H1 (cell line): ENCODE data around the gene MARK3. TPM values are rescaled to one million over a fixed set of nuclear protein-coding genes. Genes with fewer than 3 reads are reported as not detected.

Experiments used
- CTCF ChIA-PET: fragments of 300-600 bp; sonication (Branson Sonifier 250); formaldehyde crosslinking; loops from one replicate; lab custom pipeline; 2021; ENCODE audit not compliant: partially characterized antibody; lab: Charles Lee
- POLR2A ChIA-PET: fragments of 300-600 bp; sonication (Branson Sonifier 250); formaldehyde crosslinking; loops from one replicate; lab custom pipeline; 2021; ENCODE audit warnings: inconsistent platforms; ENCODE audit not compliant: partially characterized antibody; lab: Charles Lee
- DNase-seq, 2 experiments: peaks; one replicate each; pipeline versions ENCODE4 v3.0.0 to v3.0.0-alpha.2; 2010 to 2022; ENCODE audit warnings: low spot score in 2 of 2, low read depth in 1 of 2, mixed read lengths in 1 of 2
- FAIRE-seq: peaks from 2 replicates; lab custom pipeline; 2011; peaks lifted over from hg19 to GRCh38; lab: Jason Lieb, UNC
- H2AFZ ChIP-seq: 2 replicates; pipeline ENCODE4 v1.8.1; 2012; ENCODE audit warnings: low read length, inconsistent platforms
- H2AK5ac ChIP-seq: 2 replicates; pipeline ENCODE4 v1.6.1; 2013; ENCODE audit warnings: low read depth, low read length
- H2BK120ac ChIP-seq: replicated peaks from 2 replicates; pipeline ENCODE3; 2013; ENCODE audit warnings: low read depth, low read length, inconsistent platforms
- H2BK12ac ChIP-seq: 2 replicates; pipeline ENCODE4 v1.6.1; 2013; ENCODE audit warnings: low read depth, low read length
- H2BK15ac ChIP-seq: 2 replicates; pipeline ENCODE4 v1.6.1; 2013; ENCODE audit warnings: low read length
- H2BK20ac ChIP-seq: 2 replicates; pipeline ENCODE4 v1.6.1; 2013; ENCODE audit warnings: low read length
- H2BK5ac ChIP-seq: 2 replicates; pipeline ENCODE4 v1.6.1; 2013; ENCODE audit warnings: low read depth, low read length
- H3K14ac ChIP-seq: 2 replicates; pipeline ENCODE4 v1.6.1; 2013; ENCODE audit warnings: inconsistent platforms; ENCODE audit not compliant: insufficient read length
- H3K18ac ChIP-seq: 2 replicates; pipeline ENCODE4 v1.6.1; 2013; ENCODE audit warnings: low read length; ENCODE audit errors: extremely low read depth
- H3K23ac ChIP-seq: 2 replicates; pipeline ENCODE4 v1.6.1; 2013; ENCODE audit warnings: inconsistent platforms; ENCODE audit not compliant: insufficient read length
- H3K23me2 ChIP-seq: 2 replicates; pipeline ENCODE4 v1.6.1; 2013; ENCODE audit warnings: low read depth, low read length
- H3K27ac ChIP-seq: 2 replicates; pipeline ENCODE4 v1.6.1; 2011; ENCODE audit warnings: low read depth, low read length, inconsistent platforms
- H3K27me3 ChIP-seq, 4 experiments: replicated peaks in 1 of 4; 1 replicate in 1 of 4; 2 replicates in 3 of 4; pipeline versions ENCODE4 v1.6.1 to v1.8.1; 2011 to 2013; ENCODE audit warnings: low read length in 3 of 4, mild to moderate bottlenecking in 3 of 4, inconsistent platforms in 2 of 4, mixed read lengths in 2 of 4, moderate library complexity in 1 of 4; ENCODE audit not compliant: control insufficient read depth in 3 of 4, insufficient read depth in 3 of 4; ENCODE audit errors: extremely low read depth in 1 of 4
- H3K36me3 ChIP-seq, 4 experiments: 2 replicates each; pipeline versions ENCODE4 v1.6.1 to v1.8.1; 2011 to 2013; ENCODE audit warnings: mild to moderate bottlenecking in 4 of 4, low read length in 3 of 4, moderate library complexity in 2 of 4, control low read depth in 1 of 4, inconsistent platforms in 1 of 4; ENCODE audit not compliant: insufficient read depth in 4 of 4, control insufficient read depth in 2 of 4
- H3K4ac ChIP-seq: replicated peaks from 2 replicates; pipeline ENCODE3; 2013; ENCODE audit warnings: low read length, low read depth, mixed read lengths, inconsistent platforms; ENCODE audit not compliant: insufficient read length
- H3K4me1 ChIP-seq, 4 experiments: replicated peaks in 1 of 4; 1 replicate in 1 of 4; 2 replicates in 3 of 4; pipeline versions ENCODE4 v1.6.1 to v1.8.1; 2011 to 2013; ENCODE audit warnings: low read length in 3 of 4, inconsistent platforms in 2 of 4, mixed read lengths in 1 of 4; ENCODE audit not compliant: insufficient read depth in 4 of 4, control insufficient read depth in 3 of 4
- H3K4me2 ChIP-seq, 2 experiments: 2 replicates each; pipeline versions ENCODE4 v1.6.1 to v1.8.1; 2011 to 2013; ENCODE audit warnings: low read depth in 2 of 2, low read length in 2 of 2, control low read depth in 1 of 2, inconsistent platforms in 1 of 2, mild to moderate bottlenecking in 1 of 2; ENCODE audit not compliant: insufficient read depth in 1 of 2
- H3K4me3 ChIP-seq, 4 experiments: fragments of 200-600, 300-600 bp in 1 of 4; sonication (generic), shearing (Covaris generic), sonication (Bioruptor Twin) in 1 of 4; 2 replicates each; pipeline versions ENCODE4 v1.5.1 to v1.8.1; 2011 to 2016; ENCODE audit warnings: low read length in 4 of 4, low read depth in 3 of 4, control low read depth in 2 of 4, inconsistent platforms in 2 of 4, mild to moderate bottlenecking in 2 of 4, mixed read lengths in 1 of 4, moderate library complexity in 1 of 4; ENCODE audit not compliant: insufficient read depth in 2 of 4; ENCODE audit errors: extremely low read depth in 1 of 4
- H3K56ac ChIP-seq: replicated peaks from 2 replicates; pipeline ENCODE3; 2013; ENCODE audit warnings: low read depth, mild to moderate bottlenecking, mixed read lengths, low read length, inconsistent platforms; ENCODE audit not compliant: insufficient read length
- H3K79me1 ChIP-seq: 2 replicates; pipeline ENCODE4 v1.6.1; 2013; ENCODE audit warnings: low read depth, low read length, control low read depth
- H3K79me2 ChIP-seq, 2 experiments: 2 replicates each; pipeline versions ENCODE4 v1.6.1 to v1.8.1; 2012 to 2013; ENCODE audit warnings: low read length in 2 of 2, mild to moderate bottlenecking in 2 of 2, inconsistent platforms in 1 of 2; ENCODE audit not compliant: insufficient read depth in 2 of 2, control insufficient read depth in 1 of 2
- H3K9ac ChIP-seq, 4 experiments: replicated peaks in 1 of 4; 1 replicate in 1 of 4; 2 replicates in 3 of 4; pipeline versions ENCODE4 v1.6.1 to v1.8.1; 2011 to 2013; ENCODE audit warnings: low read depth in 3 of 4, low read length in 3 of 4, control low read depth in 2 of 4, mild to moderate bottlenecking in 2 of 4, moderate library complexity in 2 of 4, inconsistent platforms in 1 of 4; ENCODE audit errors: extremely low read depth in 1 of 4
- H3K9me3 ChIP-seq, 2 experiments: 2 replicates each; pipeline versions ENCODE4 v1.6.1 to v1.8.1; 2012 to 2013; ENCODE audit warnings: mild to moderate bottlenecking in 2 of 2, moderate library complexity in 2 of 2, control low read depth in 1 of 2, inconsistent platforms in 1 of 2, low read depth in 1 of 2, low read length in 1 of 2, mixed read lengths in 1 of 2; ENCODE audit not compliant: insufficient read depth in 2 of 2
- H4K20me1 ChIP-seq, 2 experiments: replicated peaks in 1 of 2; 2 replicates each; pipeline versions ENCODE3 to v1.8.1; 2011 to 2013; ENCODE audit warnings: inconsistent platforms in 2 of 2, low read length in 2 of 2, mild to moderate bottlenecking in 1 of 2; ENCODE audit not compliant: insufficient read depth in 2 of 2, control insufficient read depth in 1 of 2
- H4K5ac ChIP-seq: 2 replicates; pipeline ENCODE4 v1.6.1; 2013; ENCODE audit warnings: low read length, low read depth, mixed read lengths, inconsistent platforms; ENCODE audit not compliant: insufficient read length
- H4K8ac ChIP-seq: 2 replicates; pipeline ENCODE4 v1.8.0; 2013; ENCODE audit warnings: mild to moderate bottlenecking, moderate library complexity, low read length, inconsistent platforms; ENCODE audit not compliant: insufficient read depth; ENCODE audit errors: extremely low read depth
- H4K91ac ChIP-seq: replicated peaks from 2 replicates; pipeline ENCODE3; 2013; ENCODE audit warnings: low read length, mixed read lengths, inconsistent platforms; ENCODE audit not compliant: insufficient read length
- ATF2 ChIP-seq: IDR thresholded peaks from 2 replicates; pipeline ENCODE4 v1.6.1; 2012; ENCODE audit warnings: low read length, inconsistent platforms
- ATF3 ChIP-seq: IDR thresholded peaks from 2 replicates; pipeline ENCODE4 v1.6.1; 2011; ENCODE audit warnings: low read depth, mild to moderate bottlenecking, low read length; ENCODE audit not compliant: insufficient read depth
- CEBPB ChIP-seq: IDR thresholded peaks from 2 replicates; pipeline ENCODE4 v1.6.1; 2012; ENCODE audit warnings: low read depth, low read length
- GABPA ChIP-seq: IDR thresholded peaks from 2 replicates; pipeline ENCODE4 v1.6.1; 2011; ENCODE audit warnings: mild to moderate bottlenecking, low read length, moderate library complexity, borderline replicate concordance; ENCODE audit not compliant: insufficient read depth
- GTF2F1 ChIP-seq: IDR thresholded peaks from 2 replicates; pipeline ENCODE4 v1.6.1; 2012; ENCODE audit warnings: low read depth, low read length, improper control_type of control experiment, borderline replicate concordance
- MAX ChIP-seq: IDR thresholded peaks from 2 replicates; pipeline ENCODE4 v1.6.1; 2012; ENCODE audit warnings: inconsistent platforms
- PHF8 ChIP-seq: fragments of 200-600 bp; sonication (generic); conservative IDR thresholded peaks from 2 replicates; pipeline ENCODE4 v1.7.1; 2012; ENCODE audit warnings: low read depth, mild to moderate bottlenecking, inconsistent platforms, low read length, moderate library complexity
- POLR2A ChIP-seq, 2 experiments: IDR thresholded peaks; 1 replicate in 1 of 2; 2 replicates in 1 of 2; pipeline ENCODE4 v1.6.1; 2011; ENCODE audit warnings: low read depth in 2 of 2, low read length in 2 of 2, mild to moderate bottlenecking in 2 of 2; ENCODE audit errors: control extremely low read depth in 1 of 2
- SP1 ChIP-seq: IDR thresholded peaks from 2 replicates; pipeline ENCODE4 v1.6.1; 2011; ENCODE audit warnings: low read depth, low read length
- SUZ12 ChIP-seq: fragments of 200-600 bp; sonication (generic); IDR thresholded peaks from 2 replicates; pipeline ENCODE4 v1.6.1; 2012; ENCODE audit warnings: mild to moderate bottlenecking, inconsistent platforms, low read length, moderate library complexity, mixed read lengths
- USF2 ChIP-seq: IDR thresholded peaks from 2 replicates; pipeline ENCODE4 v1.6.1; 2011; ENCODE audit warnings: low read length, improper control_type of control experiment
- WGBS, 2 experiments: shearing (Covaris generic) in 1 of 2; methylation state at CpG; one replicate each; pipeline versions ENCODE4 v1.1.6 to v1.1.7; 2013 to 2015; ENCODE audit warnings: low lambda C conversion rate in 2 of 2, mixed read lengths in 2 of 2, inconsistent platforms in 1 of 2, low coverage in 1 of 2, missing lambda C conversion rate in 1 of 2; ENCODE audit not compliant: insufficient replicate concordance in 2 of 2, insufficient coverage in 1 of 2, insufficient read length in 1 of 2; ENCODE audit errors: extremely low coverage in 1 of 2, missing lambda C conversion rate in 1 of 2; 5-methylcytosine and 5-hydroxymethylcytosine counted together
- polyA plus RNA-seq, 7 experiments: library from polyadenylated mRNA; depleted of rRNA in 3 of 7; stranded (reverse) in 5 of 7; unstranded in 2 of 7; fragments of >200 nt in 5 of 7; fragments of 200-250 nt in 2 of 7; gene quantifications; 1 replicate in 5 of 7; 2 replicates in 1 of 7; 4 replicates in 1 of 7; pipeline versions ENCODE4 v1.2.1 to v1.2.3, GENCODE V29; 2011 to 2013; ENCODE audit warnings: missing spikeins in 2 of 7, mixed read lengths in 2 of 7
- total RNA-seq: library from RNA; stranded (reverse); fragmentation: NEBNext Ultra II Directional; extraction: Animal tissue kit (Norgen Biotek cat#: 25700); gene quantifications from 2 replicates; pipeline ENCODE4 v1.2.1, GENCODE V29; 2021

MARK3 gene
- total and polyA plus RNA-seq, 2 of the 8 experiments (the other 6 are each of a cell fraction or from before 2014, with no cell fraction given): 39.4 to 76.9 TPM

GRCh38 chr14:103430358-103430757, 45.1 kb downstream of the MARK3 start:
- H4K8ac ChIP-seq: no peak overlapping the region
- peaks cover 0 to 3% of the 10 kb centered on the region in 2 experiments for H4K20me1 ChIP-seq
- no peak overlapping the region for H3K23ac ChIP-seq
- FAIRE-seq (no peak), DNase-seq (no peak)
- H3K18ac ChIP-seq: no peak overlapping the region
- no peak overlapping the region for H3K4me3 ChIP-seq
- no peak overlapping the region for H4K91ac ChIP-seq
- H2AFZ ChIP-seq: no peak overlapping the region
- H2BK15ac ChIP-seq: no peak overlapping the region
- H3K27me3 ChIP-seq: no peaks in the 10 kb centered on the region
- peaks cover 0 to 54% of the 10 kb centered on the region in 2 experiments; a peak in 3 of 4 replicates for H3K79me2 ChIP-seq
- H2BK120ac ChIP-seq: no peak overlapping the region
- no peak overlapping the region for H2BK5ac ChIP-seq
- peaks cover 3 to 7% (median 4%) of the 10 kb centered on the region in 4 experiments for H3K4me1 ChIP-seq
- H3K4ac ChIP-seq: no peak overlapping the region
- H3K36me3 ChIP-seq: peaks cover 0 to 9% (median 3%) of the 10 kb centered on the region in 4 experiments; a peak in 2 of 8 replicates
- no peak overlapping the region for H3K27ac ChIP-seq
- H2AK5ac ChIP-seq: no peak overlapping the region
- POLR2A ChIA-PET: no interaction called here
- CTCF ChIA-PET: no interaction called here
- no peak overlapping the region for H3K9ac ChIP-seq
- H3K79me1 ChIP-seq: 0 out of 2 replicates have a peak, but pooled peaks cover 4% of the 10 kb centered on the region
- WGBS, 2 experiments: 88% methylated on average over 3 of the region's 3 CpGs; no CpG with 5 or more reads in 1 of the 2 experiments
- no peaks in the 10 kb centered on the region for H3K9me3 ChIP-seq
- H3K4me2 ChIP-seq: no peak overlapping the region
- H2BK20ac ChIP-seq: no peak overlapping the region
- no peak overlapping the region for H3K56ac ChIP-seq
- H3K23me2 ChIP-seq: no peaks in the 10 kb centered on the region
- H3K14ac ChIP-seq: no peak overlapping the region
- no peak overlapping the region for H2BK12ac ChIP-seq
- no peak overlapping the region for H4K5ac ChIP-seq
- TF ChIP-seq USF2: no peak
- no peak for TF ChIP-seq POLR2A (IDR thresholded peaks at IDR 0.05; ENCODE audit: control extremely low read depth in 1 of 2, low read depth in 2 of 2, low read length in 2 of 2)
- TF ChIP-seq MAX: no peak
- TF ChIP-seq ATF3: no peak
- no peak for TF ChIP-seq SUZ12
- TF ChIP-seq GABPA: no peak
- no peak for TF ChIP-seq PHF8
- TF ChIP-seq SP1: no peak
- TF ChIP-seq GTF2F1: no peak
- TF ChIP-seq ATF2: no peak
- TF ChIP-seq CEBPB: no peak
